SW 1271 (cell line): ENCODE data around the gene HOXB13.

ENCODE experiments used
- DNase-seq, 2 experiments: peaks; one replicate each; lab custom pipeline; 2025; lab: John Stamatoyannopoulos, UW

The HOXB13 gene

DNA sequence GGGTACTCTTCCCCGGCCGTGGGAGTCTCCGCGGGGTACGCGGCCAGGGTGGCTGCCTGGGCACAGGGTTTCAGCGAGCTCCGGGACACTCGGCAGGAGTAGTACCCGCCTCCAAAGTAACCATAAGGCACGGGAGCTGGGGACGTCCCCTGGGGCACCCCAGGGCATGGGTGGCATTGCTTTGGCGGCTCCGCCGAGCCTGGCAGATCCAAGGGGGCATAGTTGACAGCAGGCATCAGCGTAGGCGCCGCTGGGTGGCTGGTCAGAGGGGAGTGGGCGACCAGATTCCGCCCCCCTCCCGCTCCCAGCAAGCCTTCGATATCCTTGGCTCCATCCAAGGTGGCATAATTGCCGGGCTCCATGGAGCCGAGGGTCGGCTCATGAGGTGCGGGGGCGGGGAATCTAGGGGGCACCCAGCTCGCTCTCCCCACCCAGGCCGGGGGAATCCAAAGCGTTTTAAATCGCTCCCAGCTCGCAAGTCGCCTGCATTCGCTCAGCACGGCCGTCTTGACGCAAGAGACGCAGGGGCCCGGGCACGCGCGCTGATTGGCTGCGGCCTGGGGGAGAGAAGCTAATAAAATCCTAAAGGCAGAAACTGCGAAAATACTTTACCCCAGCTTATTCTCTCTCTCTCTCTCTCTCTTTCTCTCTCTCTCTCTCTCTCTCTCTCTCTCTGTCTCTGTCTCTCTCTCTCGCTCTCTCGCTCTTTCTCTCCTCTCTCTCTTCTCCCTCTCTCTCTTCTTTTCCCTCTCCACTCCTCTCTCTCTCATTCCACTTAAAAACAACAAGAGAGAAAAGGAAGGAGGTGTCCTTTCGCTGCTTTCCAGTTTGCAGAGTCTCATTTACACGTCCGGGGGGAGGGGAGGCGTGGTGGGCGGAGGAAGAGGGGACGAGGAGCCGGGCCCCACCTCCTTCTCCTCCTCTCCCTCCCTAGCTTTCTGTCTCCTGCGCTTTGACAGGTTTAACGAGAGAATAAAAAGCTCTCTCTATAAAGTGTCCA lies at the start of gene HOXB13:
Gene HOXB13, minus strand, starts transcription at position 519 of the 1,000 bp plus-strand sequence. Its CDS starts 157 bp downstream, at position 362.
- DNase-seq, result peak in 1 of 2 experiments; percentile 41

DNA sequence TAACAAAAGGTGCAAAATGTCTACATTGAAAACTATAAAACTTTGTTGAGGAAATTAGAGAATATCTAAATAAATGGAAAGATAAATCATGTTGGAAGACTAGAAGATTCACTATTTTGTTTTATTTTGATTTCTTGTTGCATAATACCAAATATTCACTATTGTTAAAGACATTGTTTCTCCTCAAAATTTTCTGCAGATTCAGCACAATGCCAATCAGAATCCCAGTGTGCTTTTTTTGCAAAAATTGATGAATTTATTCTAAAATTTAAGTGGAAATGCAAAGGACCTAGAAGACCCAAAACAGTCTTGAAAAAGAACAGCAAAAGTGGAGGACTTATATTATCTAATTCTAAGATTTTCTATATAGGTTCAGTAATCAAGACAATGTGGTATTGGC lies 48.1 kb upstream of the HOXB13 start:
- no peak for DNase-seq

DNA sequence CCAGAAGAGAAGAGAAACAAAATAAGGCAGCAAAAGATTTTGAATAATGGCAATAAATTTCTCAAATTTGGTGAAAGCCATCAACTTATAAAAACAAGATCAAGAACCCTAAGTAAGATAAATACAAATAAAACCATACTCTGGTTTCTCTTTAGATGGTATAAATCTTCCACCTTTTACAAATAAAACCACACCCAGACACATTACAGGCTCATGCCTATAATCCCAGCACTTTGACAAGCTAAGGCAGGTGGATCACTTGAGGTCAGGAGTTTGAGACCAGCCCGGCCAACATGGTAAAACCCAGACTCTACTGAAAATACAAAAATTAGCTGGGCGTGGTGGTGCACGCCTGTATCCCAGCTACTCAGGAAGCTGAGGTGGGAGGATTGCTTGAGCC lies 44.7 kb upstream of the HOXB13 start:
- no peak for DNase-seq

DNA sequence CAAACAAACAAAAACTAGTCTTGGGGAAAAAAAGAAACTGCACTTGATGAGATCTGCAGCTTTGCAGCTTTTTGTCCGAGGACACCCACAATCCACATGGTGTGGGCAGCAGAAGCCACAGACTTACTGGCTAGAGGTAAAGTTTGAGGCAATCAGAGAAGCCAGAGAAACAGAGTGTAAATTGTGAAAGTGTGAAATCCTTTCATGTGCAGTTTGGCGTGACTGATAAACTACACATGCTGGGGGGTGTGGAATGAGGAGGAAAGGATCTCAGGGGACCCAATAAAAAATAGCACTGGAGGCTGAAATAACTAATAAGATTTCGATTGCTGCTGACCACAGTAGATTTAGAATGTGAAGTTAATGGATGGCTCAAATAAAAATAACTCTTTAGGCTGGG lies 42.4 kb upstream of the HOXB13 start:
- no peak for DNase-seq

DNA sequence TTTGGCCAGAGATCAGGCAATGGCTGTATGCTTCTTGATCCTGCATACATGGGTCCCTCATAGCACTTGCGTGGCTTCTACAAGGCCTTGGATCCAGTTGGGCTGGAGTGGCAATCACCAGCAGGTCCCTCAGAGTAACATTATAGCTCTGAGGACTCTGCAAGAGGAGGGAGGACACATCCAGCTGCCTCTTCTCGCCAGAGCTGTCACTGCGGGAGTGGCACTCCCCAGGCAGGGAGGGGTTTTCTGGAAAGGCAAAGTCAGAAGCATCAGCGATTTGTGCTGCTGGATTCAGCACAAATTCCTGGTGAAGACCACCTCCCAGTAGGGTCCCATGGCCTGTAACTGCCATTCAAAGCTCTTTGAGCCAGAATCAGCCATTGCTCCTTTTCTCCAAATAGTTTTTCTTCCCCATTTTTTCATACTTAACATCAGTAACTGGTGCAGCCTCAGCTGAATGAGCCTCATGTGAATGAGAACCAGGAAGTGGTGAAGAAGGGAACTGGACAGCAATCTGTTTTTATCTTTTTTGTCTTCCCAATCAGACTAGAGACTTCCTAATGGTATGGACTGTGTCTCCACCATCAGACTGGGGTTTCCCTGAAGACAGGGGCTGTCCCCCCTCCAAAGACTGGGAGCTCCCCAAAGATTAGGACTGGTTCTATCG lies 40.6 kb upstream of the HOXB13 start:
- DNase-seq, result no peak

DNA sequence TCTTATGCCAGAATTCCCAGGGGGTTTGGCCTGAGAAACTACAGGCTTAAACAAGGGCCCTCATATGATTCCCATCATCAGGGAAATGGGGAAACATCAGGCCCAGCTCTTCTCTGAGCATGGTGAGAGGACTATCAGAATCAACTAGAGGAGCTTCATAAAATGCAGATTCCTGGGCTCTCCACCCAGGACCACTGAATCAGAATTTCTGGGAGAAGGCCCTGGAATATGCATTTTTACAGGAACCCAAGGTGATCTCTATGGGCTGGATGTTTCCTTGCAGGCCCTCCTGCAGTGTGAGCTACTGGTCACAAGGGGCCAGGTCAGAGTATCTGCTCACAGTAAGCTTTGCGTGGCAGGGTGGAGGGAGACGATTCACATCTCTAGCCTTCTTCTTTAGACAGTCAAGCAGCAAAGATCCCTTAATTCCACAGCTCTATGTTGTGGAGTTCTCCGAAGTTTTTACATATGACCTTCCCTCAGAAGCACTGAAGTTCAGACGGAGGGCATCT lies 38.8 kb upstream of the HOXB13 start:
- no peak for DNase-seq

DNA sequence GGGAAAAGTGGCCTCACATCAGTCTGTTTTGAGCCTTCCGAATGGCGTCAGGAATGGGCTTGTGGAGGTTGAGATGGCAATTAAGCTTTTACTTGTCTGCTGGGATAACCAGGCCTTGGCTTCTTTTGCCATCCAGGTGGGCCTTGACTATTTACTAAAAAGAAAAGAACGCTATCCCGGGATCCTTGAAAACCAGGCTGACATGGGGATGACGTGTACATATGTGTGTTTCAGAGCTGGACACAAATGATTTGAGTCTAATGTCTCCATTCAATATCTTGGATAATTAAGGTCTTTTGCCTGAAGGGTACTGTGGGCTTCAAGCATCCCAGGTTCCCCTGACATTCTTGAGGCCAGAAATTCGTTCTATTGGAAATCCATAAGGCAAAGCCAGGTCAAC lies 32.6 kb upstream of the HOXB13 start:
- no peak for DNase-seq

DNA sequence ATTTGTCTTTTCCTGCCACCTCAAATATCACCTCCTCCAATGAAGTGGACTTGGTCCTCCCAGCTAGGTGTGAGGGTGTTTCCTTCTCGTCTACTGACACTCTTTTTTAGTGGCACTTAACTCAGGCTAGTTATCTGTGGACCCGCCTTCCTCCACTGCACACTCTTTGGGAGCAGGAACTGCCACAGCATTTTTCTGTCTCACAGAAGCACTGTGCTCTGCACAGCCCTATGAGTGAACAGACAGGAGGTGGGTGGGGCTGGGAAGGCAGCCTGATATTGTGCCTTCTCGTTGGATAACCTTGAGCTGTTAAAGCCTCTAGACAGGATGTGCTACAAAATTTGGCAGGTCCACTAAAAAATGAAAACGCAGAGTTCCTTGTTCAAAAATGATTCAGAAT lies 31.9 kb upstream of the HOXB13 start:
- no peak for DNase-seq

DNA sequence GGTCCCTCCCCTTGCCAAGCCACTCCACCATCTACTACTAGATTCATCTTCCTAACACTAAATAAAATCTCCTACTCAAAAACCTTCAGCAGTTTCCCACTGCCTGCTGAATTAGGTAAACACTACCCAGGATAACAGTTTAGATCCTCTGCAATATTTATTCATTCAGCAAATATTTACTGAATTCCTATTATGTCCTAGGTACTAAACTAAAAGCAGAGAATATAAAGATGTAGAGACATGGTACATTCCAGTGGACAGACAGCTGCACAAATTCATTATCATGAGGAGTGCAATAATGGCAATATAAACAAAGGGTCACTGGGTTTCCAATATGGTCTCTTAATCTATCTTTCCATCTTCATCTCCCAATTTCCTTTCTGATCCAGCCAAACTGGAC lies 30.7 kb upstream of the HOXB13 start:
- no peak for DNase-seq

DNA sequence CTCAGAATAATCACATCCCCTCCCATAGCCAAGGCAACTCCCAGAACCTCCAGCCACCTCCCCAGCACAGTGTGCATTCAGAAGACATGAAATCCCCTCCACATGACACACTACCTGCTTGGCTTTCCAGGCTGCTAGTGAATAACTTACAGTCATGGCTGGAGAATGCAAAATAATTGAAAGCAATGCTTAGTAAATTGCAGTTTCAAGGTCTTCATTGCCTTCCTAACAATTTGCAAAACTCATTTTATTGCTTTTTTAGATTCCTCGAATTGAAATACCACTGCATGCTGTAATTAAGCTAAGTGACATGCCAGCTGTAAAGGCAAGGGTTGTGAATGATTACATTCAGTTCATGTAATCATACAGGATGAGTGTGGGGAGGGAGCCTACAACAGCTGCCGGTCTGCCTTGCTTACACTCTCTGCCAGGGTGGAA lies 29.0 kb upstream of the HOXB13 start:
- no peak for DNase-seq

DNA sequence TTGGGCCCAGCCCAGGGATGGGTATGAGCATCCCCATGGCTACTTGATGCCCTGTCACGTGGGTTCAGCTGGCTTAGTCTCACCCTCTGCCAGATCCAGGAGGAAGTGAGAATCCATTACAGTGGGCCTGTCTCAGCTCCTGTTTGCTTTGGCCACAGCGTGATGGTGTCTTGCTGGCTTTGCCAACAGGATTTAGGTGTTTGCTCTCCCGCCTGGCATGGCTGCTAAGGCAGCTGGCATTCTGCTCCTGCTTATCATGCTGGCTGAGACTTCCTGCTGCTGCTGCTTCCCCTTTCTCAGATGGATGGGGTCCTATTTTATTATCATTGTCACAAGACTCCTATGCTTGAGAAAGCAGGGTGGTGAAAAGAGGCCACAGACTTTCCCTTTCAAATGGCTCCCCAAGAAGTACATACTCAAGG lies 28.3 kb upstream of the HOXB13 start:
- no peak for DNase-seq

DNA sequence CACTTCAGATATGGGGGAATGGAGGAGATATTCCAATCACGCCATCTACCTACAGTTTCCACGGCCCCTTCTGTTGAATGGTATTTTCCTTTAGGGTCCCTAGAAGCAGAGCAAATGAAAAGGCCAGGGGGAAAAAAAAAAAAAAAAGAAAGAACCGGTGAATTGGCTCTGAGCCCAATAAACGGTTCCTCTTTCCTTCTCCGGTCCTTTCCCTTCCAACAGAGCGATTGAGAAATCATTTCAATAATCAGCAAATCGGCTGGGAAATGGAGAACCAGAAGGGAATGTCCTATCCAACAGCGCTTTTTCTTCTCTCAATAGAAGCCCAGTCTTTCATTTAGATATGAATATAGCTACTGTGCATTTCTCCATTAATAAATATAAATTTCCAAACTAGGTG lies 26.8 kb upstream of the HOXB13 start:
- DNase-seq, result no peak

DNA sequence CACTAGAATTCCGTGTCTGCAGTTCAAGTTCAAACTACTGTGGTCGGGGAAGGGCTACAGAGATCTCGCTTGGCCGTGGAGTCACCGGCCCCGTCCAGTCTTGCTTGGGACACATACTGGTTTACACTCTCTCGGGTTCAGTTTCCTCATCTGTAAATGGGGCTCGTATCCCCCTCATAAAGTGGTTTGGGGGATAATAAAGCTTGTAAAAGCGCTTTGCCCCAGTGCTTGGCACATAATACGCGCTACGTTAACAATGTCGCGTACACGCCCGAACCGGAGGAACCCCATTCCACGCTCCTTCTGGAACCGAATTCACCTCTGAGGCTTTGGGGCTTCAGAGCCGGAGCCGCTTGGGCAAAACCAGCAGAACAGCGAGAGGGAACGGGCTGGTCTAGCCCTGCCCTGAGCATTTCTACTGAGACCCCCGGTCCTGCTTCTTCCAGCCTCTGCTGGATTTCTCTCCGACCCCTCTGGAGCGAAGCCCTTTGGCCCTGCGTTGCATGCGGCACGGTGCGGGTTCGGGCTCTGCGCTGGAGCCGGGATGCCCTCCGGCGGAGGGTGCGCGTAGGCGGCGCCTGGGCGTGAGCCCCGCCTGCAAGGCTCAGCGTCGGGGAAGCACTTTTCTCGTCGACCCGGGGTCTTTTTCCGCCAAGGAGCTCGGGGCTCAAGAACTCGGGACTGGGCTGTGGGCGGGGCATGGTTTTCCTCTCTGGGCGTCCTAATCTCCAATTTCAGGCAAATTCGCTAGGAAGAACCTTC lies 26.1 kb upstream of the HOXB13 start:
- no peak for DNase-seq

DNA sequence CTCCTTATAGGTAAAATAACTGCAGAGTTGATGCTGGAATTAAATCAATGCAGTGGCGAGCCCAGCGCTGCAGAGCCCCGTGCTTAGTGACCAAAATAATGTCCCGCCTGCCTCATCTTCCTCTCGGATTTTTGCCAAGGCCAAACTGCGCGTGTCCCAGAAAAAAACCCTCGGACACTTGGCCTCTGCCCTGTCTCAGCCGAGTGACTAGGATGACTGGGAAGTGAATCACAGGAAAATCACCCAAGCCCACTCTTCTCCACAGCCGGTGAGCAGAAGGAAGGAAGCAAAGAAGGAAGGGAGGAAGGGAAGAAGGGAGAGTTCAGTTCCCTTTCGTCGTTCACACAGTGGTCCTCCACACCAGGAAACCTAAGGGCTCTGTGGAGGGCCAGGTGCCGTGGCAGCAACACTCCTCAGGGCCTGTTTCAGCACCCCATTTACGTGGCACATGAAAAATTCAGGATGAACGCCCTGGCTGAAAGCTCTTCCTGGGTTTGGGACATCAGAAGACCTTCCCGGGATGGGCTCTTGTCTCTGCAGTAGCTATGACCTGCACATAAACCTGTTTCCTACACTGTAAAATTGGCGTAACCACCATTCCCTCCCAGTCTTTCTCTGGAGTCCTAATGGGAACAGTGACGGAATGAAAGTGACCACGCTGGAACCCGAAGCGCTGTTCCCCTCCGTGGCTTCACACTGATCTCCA lies 25.4 kb upstream of the HOXB13 start:
- DNase-seq, result no peak

DNA sequence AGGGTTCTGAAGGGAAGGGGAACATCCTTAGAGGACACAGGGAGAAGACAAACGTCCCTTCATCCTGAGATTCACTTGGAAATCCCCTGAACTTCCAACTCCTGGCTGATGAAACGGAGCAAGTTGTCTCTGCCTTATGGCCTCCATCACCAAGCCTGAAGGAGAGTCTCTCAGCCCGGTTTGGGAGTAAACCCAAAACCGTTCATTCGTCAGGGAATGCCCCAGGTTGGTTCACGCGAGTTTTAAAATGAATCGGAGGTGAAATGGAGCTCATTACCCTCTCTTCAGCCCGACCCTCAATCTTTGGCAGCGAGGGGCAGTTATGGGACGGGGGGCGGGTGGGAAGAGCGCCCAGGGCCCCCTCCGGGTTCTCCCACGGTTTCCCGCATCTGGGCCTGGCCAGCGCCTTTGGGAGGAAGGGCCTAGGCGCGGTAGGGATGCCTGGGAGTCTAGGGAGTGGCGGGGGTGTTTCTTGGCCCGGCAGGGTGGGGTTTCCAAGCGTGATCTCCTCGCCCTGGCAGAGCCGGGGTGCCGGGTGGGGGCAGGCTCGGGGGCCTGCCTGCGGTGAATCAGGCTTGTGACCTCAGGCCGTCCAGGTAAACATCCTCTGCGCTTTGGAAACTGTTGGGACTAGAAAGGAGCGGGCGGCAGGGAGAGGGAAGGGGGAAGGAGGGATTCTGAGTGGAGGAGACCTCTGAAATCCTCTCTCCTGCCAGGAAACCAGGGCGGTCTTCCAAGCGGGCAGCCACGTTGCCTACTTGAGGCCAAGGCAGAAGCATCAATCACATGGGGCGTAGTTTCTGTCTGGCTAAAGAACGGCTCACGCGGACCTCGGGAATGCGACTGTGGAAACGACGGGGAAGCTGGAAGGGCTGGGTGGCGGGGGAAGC lies 24.1 kb upstream of the HOXB13 start:
- DNase-seq, result no peak

DNA sequence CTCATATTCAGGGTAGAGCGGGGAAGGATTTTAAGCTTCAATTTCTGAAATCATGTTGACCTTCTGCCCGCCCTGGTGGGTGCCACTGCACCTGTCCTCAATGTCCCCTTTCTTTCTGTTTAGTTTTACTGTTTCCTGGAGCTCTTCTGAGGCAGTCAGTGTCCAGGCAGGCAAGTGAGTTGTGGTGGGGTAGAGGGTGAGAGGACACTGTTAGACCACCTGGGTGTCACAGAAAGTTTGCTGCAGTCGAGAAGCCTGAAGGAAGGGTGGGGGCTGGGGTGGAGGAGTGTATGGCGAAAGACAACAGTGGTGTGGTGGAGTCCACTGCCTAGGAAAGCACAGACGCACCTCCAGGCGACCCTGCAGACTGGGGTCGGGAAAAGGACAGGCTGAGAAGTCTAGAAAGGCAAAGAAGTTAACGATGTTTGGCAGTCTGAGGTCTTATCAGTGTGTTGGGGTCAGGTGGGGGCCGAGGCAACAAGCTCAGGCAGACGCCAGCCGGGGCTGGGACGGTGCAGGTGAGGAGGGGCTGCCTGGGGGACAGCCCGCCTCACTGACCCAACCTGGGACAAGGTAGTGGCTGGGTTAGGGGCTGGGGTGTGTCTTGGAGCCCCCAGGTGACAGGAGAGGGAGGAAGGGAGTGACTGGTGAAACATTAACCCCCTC lies 23.3 kb upstream of the HOXB13 start:
- DNase-seq, result no peak

DNA sequence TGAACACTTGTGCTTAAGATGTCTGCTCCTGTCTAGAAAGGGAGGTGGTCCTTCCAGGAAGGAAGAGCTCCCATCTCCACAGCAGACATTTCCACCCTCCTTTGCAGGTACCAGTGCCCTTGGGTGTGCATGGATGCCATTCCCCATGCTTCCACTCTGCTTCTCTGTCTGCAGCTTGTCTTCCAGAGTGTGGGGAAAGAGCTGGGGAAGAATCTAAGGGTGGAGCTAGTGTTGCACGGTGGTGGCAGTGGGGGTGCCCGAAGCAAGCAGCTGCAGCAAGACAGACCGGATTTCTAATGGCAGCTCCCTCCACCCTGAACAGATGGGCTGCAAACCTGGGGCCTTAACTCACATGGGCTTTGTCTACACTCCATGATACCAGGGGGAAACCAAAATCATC lies 22.6 kb upstream of the HOXB13 start:
- DNase-seq, result no peak

DNA sequence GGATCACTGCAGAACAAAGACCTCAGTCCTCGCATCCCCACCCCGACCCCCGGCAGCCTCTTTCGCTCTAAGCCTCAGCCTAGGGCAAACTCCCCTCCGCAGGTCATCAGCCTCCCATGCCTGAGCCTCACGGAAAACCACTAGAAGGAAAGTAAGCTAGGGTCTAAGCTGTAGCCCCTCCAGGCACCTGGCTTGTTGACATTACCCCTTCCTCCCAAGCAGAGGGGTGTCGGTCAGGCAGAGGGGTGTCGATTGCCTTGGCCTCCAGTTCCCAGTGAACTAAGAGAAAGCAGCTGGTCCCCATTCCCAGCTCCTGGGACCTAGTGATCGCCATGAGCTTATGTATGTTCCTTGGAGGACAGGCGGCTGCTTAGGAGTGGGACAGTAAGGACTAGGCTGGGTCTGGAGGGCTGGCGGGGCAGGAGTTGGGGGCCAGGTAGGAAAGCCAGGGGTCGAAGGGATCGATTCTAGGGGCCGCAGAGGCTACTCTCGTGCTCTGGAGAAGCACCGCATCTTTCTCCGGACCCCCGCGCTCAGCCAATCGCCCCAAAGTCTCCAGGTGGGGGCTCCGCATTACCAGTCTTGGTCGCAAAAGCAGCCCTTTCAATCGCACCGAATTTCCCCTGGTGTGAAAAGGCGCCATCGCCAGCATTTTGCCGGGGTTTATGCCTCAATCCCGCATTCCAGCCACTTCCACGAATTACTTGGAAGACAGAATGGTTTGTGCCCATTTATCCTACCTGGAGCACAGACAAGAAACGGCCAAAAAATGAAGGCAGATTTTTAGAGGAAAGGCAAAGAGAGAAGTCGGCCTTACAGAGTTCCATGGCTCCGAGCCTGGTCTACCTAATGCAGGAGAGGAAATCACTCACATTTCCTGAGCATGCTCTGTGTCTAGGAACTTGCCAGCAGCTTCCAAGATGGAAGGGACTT lies 21.3 kb upstream of the HOXB13 start:
- no peak for DNase-seq
